ENCODE measurements around the gene NMNAT3. TPM values are rescaled to one million over a fixed set of nuclear protein-coding genes. Genes with fewer than 3 reads are reported as not detected.

NMNAT3 gene
- total RNA-seq, 1 donor = 1.8 TPM

- no peak for DNase-seq (ENCODE audit: low read depth)
- no peak for TF ChIP-seq CTCF (IDR thresholded peaks at IDR 0.05; ENCODE audit: insufficient read depth, low read length)
- no peak overlapping the region for H3K4me3 ChIP-seq (ENCODE audit: low read depth, low read length)
Observed at GRCh38 chr3:139558351-139559266, 119.2 kb downstream of the NMNAT3 start.

GRCh38 chr3:139557041-139557440, 120.7 kb downstream of the NMNAT3 start:
- DNase-seq (ENCODE audit: low read depth) = no peak
- H3K4me3 ChIP-seq (ENCODE audit: low read depth, low read length) = no peak overlapping the region
- TF ChIP-seq CTCF (IDR thresholded peaks at IDR 0.05; ENCODE audit: insufficient read depth, low read length) = no peak

DNA sequence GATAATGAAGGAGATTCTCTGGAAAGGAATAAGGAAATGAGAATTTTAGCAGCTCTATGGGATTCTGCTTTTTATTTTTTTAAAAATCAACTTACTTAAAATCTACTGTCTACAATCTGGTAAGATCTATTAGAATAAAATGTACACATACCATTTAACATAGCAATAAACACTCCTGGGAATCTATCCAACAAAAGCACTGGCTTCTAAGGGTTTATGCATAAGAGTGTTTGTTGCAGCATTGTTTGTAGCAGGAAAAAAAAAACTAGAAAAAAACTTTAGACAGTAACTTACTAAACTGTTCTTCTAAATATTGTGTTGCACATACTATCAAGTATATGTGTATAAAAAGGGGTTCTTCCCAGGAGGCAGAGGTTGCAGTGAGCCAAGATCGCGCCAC, 122.5 kb downstream of the NMNAT3 start:
- TF ChIP-seq CTCF (IDR thresholded peaks at IDR 0.05; ENCODE audit: insufficient read depth, low read length) = no peak
- H3K4me3 ChIP-seq (ENCODE audit: low read depth, low read length) = no peak overlapping the region
- DNase-seq (ENCODE audit: low read depth) = peak; percentile 59

DNA sequence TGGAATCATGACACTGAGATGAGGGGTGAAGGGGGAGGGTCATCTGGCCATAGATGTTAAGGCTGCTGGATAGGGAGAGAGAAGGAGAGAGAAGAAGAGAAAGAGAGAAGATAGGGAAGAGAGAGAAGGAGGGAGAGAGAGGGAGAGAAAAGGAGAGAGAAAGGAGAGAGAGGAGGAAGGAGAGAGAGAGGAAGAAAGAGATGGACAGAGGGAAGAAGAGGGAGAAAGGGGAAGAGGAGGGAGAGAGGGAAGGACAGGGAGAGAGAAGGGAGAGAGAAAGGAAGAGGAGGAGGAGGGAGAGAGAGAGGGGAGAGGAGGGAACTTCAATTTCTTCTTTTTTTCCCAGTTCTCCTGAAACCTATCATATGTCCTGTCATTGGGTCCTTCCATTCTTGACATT, 123.1 kb downstream of the NMNAT3 start:
- no peak overlapping the region for H3K4me3 ChIP-seq (ENCODE audit: low read depth, low read length)
- no peak for TF ChIP-seq CTCF (IDR thresholded peaks at IDR 0.05; ENCODE audit: insufficient read depth, low read length)
- DNase-seq (ENCODE audit: low read depth) = no peak

DNA sequence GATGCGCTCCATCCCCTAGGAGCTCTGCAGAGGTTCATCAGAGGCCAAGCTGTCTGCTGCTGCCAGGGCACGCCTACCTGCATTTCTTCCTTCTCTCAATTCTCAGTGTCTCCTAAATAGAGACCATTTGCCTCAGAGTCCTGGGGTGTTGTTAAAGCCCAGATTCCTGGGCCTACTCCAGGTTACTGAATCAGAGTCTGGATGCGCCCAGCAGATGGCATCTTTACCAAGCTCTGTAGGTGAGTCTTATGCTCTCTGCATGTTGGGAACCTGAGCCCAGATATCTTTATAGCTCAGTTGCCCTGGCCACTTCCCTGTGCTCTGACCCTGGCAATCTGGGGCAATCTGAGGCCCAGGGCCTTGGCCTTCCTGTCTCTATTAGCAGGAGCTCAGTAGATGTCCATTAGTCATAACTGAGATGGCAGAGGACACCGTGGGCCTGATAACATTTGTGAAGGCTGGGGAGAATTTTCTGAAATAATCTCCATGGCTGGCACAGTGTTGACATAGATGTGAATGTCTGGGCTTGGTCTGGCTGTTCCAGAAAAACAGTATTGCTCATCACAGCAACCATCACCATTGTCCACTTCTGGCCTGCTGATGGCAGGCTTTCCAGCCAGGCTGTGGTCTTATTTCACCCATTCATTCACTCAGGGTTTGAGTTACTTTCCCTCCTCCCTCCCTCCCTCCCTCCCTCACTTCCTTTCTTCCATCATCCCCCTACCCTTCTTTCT, 125.0 kb downstream of the NMNAT3 start:
- no peak overlapping the region for H3K4me3 ChIP-seq (ENCODE audit: low read depth, low read length)
- no peak for DNase-seq (ENCODE audit: low read depth)
- peak; percentile 6 for TF ChIP-seq CTCF (IDR thresholded peaks at IDR 0.05; ENCODE audit: insufficient read depth, low read length)

- H3K4me3 ChIP-seq (ENCODE audit: low read depth, low read length) = no peak overlapping the region
- TF ChIP-seq CTCF (IDR thresholded peaks at IDR 0.05; ENCODE audit: insufficient read depth, low read length) = no peak
- peak; percentile 57 for DNase-seq (ENCODE audit: low read depth)
Observed at GRCh38 chr3:139548801-139549200, 129.0 kb downstream of the NMNAT3 start.

All from fibroblast of the aortic adventitia (primary cell).